ENCODE results near the gene C11orf21.

C11orf21 gene

DNA sequence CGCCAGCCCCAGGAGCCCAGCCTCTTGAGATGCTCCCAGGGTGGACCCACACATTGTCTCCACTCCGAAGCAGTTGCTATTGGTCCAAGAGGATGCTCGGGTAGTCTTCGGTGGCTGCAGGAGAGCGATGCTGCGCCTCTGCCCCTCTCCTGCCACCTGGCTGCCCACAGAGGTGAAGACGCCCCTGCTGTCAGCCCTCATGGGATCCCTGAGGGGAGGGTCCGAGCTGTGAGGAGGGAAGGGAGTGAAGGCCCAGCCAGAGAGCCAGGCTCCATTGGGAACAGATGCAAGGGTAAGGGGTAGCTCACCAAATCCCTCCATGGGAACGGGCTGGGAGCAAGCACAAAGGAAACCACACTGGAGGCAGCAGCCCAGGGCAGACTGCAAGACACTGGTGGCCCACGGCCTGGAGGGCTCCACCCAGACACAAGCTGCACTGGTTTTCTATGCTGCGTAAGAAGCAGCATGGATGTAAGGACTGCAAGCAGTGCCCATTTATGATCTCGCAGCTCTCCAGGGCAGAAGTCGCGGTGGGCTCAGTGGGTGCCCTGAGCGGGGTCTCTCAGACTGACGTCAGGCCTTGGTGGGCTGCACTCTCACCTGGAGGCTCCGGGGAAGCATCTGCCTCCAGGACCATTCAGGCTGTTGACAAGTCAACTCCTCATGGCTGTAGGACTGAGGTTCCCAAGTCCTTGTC lies 15.8 kb upstream of the C11orf21 start:
- peak in 1 of 2 experiments; percentile 3 for DNase-seq (ENCODE audit: low spot score in 2 of 2)
- in situ Hi-C loops (cut with MboI; ENCODE audit: low sequenced_read_pairs) = no loop called here
- no peaks in the 10 kb centered on the region for H3K36me3 ChIP-seq (replicated peaks)
- no peak overlapping the region for H3K4me3 ChIP-seq
- H3K9me3 ChIP-seq = no peaks in the 10 kb centered on the region; the same call in 1 of the 2 replicates
- H3K27me3 ChIP-seq (ENCODE audit: low read depth) = no peaks in the 10 kb centered on the region
- no peaks in the 10 kb centered on the region for H3K4me1 ChIP-seq

DNA sequence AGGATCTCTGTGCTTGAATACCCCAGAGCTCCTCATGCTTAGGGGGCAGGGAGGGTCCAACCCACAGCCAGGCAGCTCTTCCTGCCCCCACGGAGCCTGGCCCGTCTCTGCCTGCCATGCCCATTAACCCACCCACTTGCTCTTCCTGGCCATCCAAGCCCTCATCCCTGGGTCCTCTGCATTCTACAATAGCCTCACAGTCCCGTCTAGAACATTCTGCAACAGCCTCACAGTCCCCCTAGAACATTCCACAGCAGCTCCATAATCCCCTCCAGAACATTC lies 15.2 kb upstream of the C11orf21 start:
- Histone ChIP-seq H3K27me3 (ENCODE audit: low read depth) (no peaks in the 10 kb centered on the region), H3K9me3 (no peaks in the 10 kb centered on the region), H3K36me3 (replicated peaks) (no peaks in the 10 kb centered on the region), H3K4me1 (no peaks in the 10 kb centered on the region), H3K4me3 (no peak overlapping the region)
- in situ Hi-C loops (cut with MboI; ENCODE audit: low sequenced_read_pairs) = no loop called here
- DNase-seq (ENCODE audit: low spot score in 2 of 2) = peak in 1 of 2 experiments; percentile 2

DNA sequence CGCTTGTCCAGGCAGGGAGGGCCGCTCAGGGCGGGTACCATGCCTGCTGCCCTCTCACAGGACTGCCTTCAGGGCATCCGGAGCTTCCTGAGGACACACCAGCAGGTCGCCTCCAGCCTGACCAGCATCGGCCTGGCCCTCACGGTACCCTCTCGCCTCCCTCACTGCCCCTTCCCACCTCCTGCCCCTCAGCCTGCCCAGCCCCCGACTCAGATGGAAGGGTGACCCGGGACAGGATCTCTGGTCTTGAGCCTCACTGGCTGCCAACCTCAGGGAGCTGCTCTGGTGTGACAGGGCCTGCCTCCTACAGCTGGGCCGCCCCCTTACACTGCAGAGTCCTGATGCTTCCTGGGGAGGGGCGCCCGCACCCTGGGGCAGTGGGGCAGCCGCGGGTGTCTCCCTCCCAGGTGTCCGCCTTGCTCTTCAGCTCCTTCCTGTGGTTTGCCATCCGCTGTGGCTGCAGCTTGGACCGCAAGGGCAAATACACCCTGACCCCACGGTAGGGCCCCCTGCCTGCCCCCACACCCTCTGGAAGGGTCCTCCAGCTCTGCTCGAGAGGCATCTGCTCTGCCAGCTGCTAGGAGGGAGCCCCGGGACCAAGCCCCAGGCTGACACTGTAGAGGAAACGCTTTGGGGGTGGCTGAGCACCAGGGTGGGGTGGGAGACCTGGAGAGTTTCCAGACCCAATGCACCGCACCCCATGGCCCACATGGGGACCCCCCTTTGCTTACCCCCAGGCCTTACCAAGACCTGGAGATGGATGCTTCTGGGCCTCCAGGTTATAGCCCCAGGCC lies 14.6 kb upstream of the C11orf21 start:
- Histone ChIP-seq H3K36me3 (replicated peaks) (no peaks in the 10 kb centered on the region), H3K4me1 (no peaks in the 10 kb centered on the region), H3K27me3 (ENCODE audit: low read depth) (no peaks in the 10 kb centered on the region), H3K9me3 (no peaks in the 10 kb centered on the region), H3K4me3 (no peak overlapping the region)
- in situ Hi-C loops (cut with MboI; ENCODE audit: low sequenced_read_pairs) = no loop called here
- DNase-seq (ENCODE audit: low spot score in 2 of 2) = no peak

DNA sequence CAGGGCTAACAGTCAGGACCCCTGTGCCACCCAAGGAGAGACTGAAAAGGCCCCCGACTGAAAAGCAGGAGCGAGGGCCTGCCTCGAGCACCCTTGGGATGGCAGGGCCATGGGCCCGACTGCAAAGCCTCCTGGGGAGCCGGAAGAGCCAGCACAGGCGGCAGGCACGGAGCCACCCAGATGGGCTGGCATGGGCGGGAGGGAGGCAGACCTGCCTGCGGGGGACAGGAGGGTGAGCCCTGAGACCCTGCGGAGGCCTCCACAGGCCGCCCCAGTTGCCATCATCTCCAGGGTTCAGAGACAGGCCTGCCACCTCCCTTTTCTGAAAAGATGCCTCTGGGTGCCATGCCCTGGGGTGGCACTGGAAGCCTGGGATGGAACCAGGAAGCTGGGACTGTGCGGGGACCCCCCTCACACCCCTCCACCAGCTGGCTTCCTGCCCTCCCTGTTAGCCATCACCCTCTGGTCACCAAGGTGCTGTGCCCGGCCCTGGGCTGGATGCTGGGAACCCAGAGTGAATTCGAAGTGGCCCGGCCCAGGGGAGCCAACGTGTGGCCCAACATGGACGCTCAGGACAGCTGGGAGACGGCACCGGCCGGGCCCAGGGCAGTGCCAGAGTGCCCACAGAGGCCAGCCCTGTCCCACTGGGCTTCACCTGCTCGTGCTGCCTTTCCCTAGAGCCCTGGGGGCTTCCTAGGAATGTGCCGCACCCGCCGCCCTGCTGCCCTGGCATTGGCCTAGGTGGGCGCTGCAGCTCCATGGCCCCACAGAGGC lies 13.9 kb upstream of the C11orf21 start:
- in situ Hi-C loops (cut with MboI; ENCODE audit: low sequenced_read_pairs) = no loop called here
- no peaks in the 10 kb centered on the region for H3K27me3 ChIP-seq (ENCODE audit: low read depth)
- no peak for DNase-seq (ENCODE audit: low spot score in 2 of 2)
- H3K4me3 ChIP-seq = no peak overlapping the region
- H3K36me3 ChIP-seq (replicated peaks) = no peaks in the 10 kb centered on the region
- H3K9me3 ChIP-seq = no peaks in the 10 kb centered on the region
- H3K4me1 ChIP-seq = no peaks in the 10 kb centered on the region

DNA sequence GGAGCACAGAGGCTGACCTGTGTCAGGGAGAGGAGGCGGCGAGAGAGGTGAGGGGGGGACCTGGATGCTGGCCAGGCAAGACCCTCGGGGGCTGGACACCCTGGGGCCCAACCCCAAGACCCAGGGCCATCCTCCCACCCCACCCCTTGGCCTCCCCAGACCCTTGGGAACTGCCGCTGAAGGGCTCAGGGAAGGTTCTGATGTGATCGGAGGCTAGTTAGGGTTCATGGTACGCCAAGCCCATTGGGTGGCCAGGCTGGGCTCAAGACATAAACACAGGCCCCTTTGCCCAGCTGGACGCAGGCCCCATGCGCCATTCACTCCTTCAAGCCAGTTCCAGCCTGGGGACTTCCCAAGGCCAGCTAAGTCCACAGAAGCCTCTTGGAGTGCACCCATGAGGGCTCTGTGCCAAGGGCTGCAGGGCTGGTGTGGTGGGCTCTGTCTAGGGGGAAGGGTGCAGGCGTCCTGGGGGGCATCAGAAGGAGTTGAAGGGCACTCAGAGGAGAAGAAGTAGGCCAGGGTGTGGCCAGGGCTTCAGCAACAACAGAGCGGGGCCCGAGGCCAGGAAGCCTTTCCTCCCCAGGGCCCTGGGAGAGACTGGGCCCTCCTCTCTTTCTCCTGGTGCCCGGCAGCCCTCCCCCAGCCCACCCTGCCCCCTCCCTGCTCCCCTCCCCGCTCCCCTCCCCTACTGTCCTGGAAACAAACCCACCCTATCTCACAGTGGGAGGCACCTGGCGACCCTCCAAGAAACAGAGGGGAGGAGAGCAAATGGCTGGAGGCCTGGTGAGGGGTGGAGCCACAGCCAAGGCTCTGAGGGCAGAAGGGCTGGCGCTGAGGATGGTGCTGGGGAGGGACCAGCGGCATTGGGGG lies 13.0 kb upstream of the C11orf21 start:
- H3K4me1 ChIP-seq = no peaks in the 10 kb centered on the region
- H3K27me3 ChIP-seq (ENCODE audit: low read depth) = no peaks in the 10 kb centered on the region
- H3K9me3 ChIP-seq = no peaks in the 10 kb centered on the region
- in situ Hi-C loops (cut with MboI; ENCODE audit: low sequenced_read_pairs) = no loop called here
- H3K4me3 ChIP-seq = no peak overlapping the region
- H3K36me3 ChIP-seq (replicated peaks) = no peaks in the 10 kb centered on the region
- peak in 1 of 2 experiments; percentile 32 for DNase-seq (ENCODE audit: low spot score in 2 of 2)

DNA sequence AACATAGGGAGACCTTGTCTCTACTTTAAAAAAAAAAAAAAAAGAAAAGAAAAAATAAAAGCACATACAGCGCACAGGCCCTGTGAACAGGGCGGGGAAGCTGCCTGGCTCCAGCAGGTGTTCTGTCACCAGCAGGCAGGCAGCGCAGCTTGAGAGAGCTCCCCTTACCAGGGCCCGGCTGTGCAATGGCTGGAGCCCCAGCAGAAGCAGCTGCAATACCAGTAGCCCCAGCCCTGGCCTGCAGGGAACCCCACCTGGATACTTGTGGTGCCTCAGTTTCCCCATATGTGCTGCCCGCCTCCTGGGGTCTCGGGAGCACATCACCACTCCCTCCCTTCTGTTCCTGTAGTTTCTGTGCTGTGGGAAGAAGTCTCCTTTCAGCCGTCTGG lies 12.4 kb upstream of the C11orf21 start:
- no peaks in the 10 kb centered on the region for H3K36me3 ChIP-seq (replicated peaks)
- H3K4me1 ChIP-seq = no peaks in the 10 kb centered on the region
- no peak for DNase-seq (ENCODE audit: low spot score in 2 of 2)
- H3K4me3 ChIP-seq = no peak overlapping the region
- H3K9me3 ChIP-seq = no peaks in the 10 kb centered on the region
- in situ Hi-C loops (cut with MboI; ENCODE audit: low sequenced_read_pairs) = no loop called here
- no peaks in the 10 kb centered on the region for H3K27me3 ChIP-seq (ENCODE audit: low read depth)

DNA sequence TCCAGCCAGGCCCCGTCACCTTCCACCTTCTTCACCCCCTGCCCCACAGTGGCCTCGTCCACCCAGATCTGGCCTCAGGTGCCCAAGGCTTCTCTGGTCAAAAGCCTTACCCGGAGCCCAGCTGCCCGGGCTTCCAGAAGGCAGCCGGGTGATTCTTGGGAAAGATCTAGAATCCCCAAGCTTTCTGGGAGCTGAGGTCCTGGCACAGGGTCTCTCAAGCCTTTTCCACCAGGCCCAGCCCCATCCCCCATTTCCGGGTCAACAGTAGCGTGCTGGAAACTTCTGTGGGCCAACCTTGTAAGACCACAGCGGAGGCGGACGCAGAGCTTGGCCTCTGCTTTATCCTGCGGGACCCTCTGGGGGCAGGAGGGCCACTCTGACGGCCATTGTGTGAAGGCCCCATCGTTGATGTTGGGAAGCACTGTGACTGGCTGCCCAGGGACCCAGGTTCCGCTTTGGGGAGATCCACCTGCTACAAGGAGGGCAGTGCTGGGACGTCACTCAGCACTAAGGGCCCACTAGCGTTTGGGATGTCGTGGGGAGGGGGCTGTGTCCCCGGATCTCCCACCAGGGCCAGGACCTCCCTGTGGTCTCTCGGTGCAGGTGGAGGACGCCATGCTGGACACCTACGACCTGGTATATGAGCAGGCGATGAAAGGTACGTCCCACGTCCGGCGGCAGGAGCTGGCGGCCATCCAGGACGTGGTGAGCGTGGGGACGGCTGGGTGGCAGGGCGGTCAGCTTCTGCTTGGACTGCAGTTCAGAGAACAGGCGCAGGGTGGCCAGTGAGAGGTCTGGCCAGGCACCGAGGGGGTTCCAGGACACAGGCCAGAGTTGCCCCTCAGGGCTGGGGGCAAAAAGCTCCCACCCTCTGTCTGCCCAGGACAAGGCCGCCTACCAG lies 11.6 kb upstream of the C11orf21 start:
- DNase-seq (ENCODE audit: low spot score in 2 of 2) = no peak
- in situ Hi-C loops (cut with MboI; ENCODE audit: low sequenced_read_pairs) = no loop called here
- Histone ChIP-seq H3K27me3 (ENCODE audit: low read depth) (no peaks in the 10 kb centered on the region), H3K9me3 (no peaks in the 10 kb centered on the region), H3K36me3 (replicated peaks) (no peaks in the 10 kb centered on the region), H3K4me3 (no peak overlapping the region), H3K4me1 (no peaks in the 10 kb centered on the region)

DNA sequence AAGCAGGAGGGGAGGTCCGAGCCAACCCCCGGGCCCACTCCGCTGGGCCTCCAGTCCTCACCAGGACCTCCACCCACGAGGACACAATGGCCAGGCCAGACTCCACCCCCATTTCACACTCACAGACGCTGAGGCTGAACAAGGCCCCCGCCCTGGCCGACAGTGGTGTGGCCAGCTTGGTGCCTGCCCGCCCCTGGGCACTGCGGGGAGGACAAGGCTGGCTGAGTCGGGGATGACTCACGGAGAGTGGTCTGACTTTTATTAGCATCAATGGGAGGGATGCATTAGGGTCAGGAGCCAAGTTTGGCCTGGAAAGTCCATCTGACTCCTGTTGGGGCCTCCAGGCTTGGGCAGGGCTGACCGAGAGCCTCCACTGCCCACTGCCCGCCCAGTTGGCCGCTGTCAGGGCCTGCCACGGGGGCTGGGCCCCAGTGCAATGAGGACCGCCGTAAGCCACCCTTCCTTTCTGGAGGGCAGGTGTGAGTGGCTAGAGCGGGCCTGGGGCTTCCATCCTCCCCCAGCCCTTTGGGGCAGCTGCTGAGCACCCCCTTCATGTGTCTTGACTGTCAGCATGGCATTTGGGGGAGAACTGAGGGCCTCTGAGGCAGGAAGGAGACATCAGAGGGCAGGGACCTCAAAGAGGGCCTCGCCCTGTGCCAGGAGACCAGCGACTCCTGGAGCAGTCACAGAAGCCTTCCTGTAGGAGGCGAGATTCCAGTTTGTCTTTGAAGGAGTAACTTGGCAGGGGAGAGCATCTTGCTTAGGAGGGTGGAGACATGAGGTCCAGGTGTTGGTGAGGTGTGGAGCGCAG lies 10.7 kb upstream of the C11orf21 start:
- Histone ChIP-seq H3K9me3 (no peaks in the 10 kb centered on the region), H3K36me3 (replicated peaks) (no peaks in the 10 kb centered on the region), H3K4me1 (no peaks in the 10 kb centered on the region), H3K4me3 (no peak overlapping the region), H3K27me3 (ENCODE audit: low read depth) (no peaks in the 10 kb centered on the region)
- in situ Hi-C loops (cut with MboI; ENCODE audit: low sequenced_read_pairs) = no loop called here
- no peak for DNase-seq (ENCODE audit: low spot score in 2 of 2)

DNA sequence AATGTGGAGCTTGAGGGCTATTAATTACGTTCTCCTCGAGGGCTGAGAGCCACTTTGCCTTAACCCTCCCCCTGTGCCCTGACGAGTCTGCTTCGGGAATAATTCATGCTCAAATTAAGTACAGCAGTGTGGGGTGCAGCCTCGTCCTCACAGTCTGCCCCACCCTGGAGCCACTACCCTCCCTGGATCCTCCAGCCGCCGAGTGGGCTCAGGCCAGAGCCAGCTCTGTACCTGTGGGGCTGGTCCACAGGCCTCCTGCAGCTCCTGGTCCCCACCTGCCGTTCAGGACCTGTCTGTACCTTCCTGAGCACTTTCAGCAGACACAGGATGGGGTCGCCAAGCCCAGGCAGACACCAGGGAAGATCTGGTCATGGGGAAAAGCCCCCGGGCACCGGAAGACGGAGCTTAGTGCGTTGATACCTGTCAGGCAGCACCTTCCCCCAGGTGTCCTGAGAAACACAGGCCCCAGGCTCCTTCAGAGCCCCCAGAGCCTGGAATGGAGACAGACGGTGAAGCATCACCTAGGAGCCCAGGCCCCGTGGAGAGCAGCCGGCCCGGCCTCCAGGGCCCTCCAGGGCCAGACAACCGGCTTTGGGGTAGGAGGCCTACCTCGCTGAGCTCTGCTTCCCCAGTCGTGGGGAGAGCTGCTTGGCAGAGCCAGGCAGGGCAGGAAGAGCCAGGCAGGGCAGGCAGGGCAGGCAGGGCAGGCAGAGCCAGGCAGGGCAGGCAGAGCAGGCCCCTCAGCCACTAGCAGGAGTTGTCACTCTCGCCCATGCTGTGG lies 9.8 kb upstream of the C11orf21 start:
- in situ Hi-C loops (cut with MboI; ENCODE audit: low sequenced_read_pairs) = no loop called here
- H3K27me3 ChIP-seq (ENCODE audit: low read depth) = no peaks in the 10 kb centered on the region
- H3K4me1 ChIP-seq = no peaks in the 10 kb centered on the region
- no peaks in the 10 kb centered on the region for H3K36me3 ChIP-seq (replicated peaks)
- DNase-seq (ENCODE audit: low spot score in 2 of 2) = no peak
- H3K4me3 ChIP-seq = no peak overlapping the region
- no peaks in the 10 kb centered on the region for H3K9me3 ChIP-seq

DNA sequence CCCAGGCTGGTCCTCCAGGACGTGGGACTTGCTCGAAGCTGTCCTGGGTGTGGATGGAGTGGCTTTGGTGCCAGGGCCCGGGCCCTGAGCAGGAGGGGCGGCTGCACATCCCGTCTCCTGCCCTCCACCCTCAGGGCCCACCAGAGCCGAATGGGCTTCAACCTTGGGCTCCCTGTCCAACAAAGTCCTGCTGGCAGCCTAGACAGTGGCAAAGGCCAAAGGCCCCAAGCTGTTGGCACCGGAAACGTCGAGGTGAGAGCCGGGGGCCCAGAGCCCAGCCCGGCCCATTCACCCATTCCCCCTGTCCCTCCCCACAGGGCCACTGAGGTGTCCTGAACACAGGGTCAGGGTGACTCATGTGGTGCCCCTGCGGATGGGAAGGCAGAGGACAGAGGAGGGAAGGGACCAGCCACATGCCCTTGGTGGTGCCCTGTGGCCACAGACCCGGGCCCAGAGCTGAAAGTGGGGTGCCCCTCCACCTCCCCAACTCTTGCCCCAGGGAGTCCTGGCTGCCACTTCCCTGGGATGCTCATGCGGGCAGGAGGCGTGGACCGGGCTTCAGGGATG lies 9.2 kb upstream of the C11orf21 start:
- no peak for DNase-seq (ENCODE audit: low spot score in 2 of 2)
- H3K4me3 ChIP-seq = no peak overlapping the region
- H3K9me3 ChIP-seq = no peaks in the 10 kb centered on the region
- in situ Hi-C loops (cut with MboI; ENCODE audit: low sequenced_read_pairs) = no loop called here
- H3K27me3 ChIP-seq (ENCODE audit: low read depth) = no peaks in the 10 kb centered on the region
- H3K4me1 ChIP-seq = no peaks in the 10 kb centered on the region
- no peaks in the 10 kb centered on the region for H3K36me3 ChIP-seq (replicated peaks)

DNA sequence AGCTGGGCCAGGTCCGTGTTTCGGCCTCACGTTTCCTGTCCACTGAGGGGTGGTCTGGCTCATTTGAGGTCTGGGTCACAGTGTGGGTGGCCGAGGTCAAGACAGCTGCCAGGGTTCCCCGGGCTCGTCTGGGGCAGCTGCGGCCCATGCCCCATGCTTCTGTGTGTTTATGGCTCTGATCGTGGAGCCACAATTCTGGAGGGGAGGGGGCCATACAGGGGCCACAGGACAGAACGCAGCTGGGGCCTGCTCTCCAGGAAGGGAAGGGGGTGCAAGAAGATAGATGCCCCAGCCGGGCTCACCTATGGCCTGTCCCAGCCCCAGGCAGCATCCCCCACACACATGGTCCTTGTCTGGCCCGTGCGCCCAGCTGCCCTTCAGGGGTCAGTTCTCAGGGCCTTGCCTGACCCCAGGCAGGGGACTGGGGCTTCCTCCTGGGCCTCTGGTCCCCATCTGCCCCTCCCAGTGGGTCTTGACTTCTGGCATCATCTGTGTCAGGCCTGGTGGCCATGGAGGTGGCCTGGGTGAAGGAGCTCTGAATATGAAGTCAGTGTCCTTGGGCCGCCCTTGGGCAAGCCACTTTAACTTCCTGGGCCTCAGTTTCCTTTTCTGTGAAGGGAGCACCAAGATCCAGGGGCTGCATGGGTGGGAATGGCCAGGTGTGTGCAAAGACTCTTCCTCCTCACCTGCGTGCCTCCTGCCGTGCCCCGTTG lies 8.5 kb upstream of the C11orf21 start:
- H3K36me3 ChIP-seq (replicated peaks) = no peaks in the 10 kb centered on the region
- DNase-seq (ENCODE audit: low spot score in 2 of 2) = no peak
- no peak overlapping the region for H3K4me3 ChIP-seq
- H3K4me1 ChIP-seq = no peaks in the 10 kb centered on the region
- in situ Hi-C loops (cut with MboI; ENCODE audit: low sequenced_read_pairs) = no loop called here
- H3K27me3 ChIP-seq (ENCODE audit: low read depth) = no peaks in the 10 kb centered on the region
- no peaks in the 10 kb centered on the region for H3K9me3 ChIP-seq

Measured in HAP-1 (cell line).